Gastrocnemius medialis (tissue), 4 donors: ENCODE results near the gene XXYLT1.

Experiments used
- POLR2A ChIP-seq, 2 donors: fragments of 450-650 bp; IDR thresholded peaks; one replicate each; pipeline ENCODE4 v1.6.1; 2017; ENCODE audit warnings: antibody characterized with exemption in 2 of 2, mild to moderate bottlenecking in 2 of 2, moderate library complexity in 2 of 2
- TF ChIP-seq, protein P1 (sequence below), 5 experiments: fragments of 450-650 bp in 3 of 5; fragments of 200-600 bp in 2 of 5; sonication (generic) in 2 of 5; IDR thresholded peaks in 4 of 5; conservative IDR thresholded peaks in 1 of 5; 1 replicate in 4 of 5; 2 replicates in 1 of 5; pipeline ENCODE4 v1.5.1; 2016 to 2019; ENCODE audit warnings: antibody characterized with exemption in 5 of 5, mild to moderate bottlenecking in 3 of 5, moderate library complexity in 3 of 5

GRCh38 chr3:195175476-195176337 lies 95.3 kb downstream of the XXYLT1 start:
- TF ChIP-seq, protein P1, sequence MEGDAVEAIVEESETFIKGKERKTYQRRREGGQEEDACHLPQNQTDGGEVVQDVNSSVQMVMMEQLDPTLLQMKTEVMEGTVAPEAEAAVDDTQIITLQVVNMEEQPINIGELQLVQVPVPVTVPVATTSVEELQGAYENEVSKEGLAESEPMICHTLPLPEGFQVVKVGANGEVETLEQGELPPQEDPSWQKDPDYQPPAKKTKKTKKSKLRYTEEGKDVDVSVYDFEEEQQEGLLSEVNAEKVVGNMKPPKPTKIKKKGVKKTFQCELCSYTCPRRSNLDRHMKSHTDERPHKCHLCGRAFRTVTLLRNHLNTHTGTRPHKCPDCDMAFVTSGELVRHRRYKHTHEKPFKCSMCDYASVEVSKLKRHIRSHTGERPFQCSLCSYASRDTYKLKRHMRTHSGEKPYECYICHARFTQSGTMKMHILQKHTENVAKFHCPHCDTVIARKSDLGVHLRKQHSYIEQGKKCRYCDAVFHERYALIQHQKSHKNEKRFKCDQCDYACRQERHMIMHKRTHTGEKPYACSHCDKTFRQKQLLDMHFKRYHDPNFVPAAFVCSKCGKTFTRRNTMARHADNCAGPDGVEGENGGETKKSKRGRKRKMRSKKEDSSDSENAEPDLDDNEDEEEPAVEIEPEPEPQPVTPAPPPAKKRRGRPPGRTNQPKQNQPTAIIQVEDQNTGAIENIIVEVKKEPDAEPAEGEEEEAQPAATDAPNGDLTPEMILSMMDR (IDR thresholded peaks at IDR 0.05 in 4 of 5, conservative IDR thresholded peaks at IDR 0.05 in 1 of 5): no peak
- TF ChIP-seq POLR2A (IDR thresholded peaks at IDR 0.05): no peak
